ENCODE results near the gene SMOC1. TPM values are rescaled to one million over a fixed set of nuclear protein-coding genes. Genes with fewer than 3 reads are reported as not detected.

Gene SMOC1
- total RNA-seq, 1 experiment from 2014 or later, result 0.68 TPM

DNA sequence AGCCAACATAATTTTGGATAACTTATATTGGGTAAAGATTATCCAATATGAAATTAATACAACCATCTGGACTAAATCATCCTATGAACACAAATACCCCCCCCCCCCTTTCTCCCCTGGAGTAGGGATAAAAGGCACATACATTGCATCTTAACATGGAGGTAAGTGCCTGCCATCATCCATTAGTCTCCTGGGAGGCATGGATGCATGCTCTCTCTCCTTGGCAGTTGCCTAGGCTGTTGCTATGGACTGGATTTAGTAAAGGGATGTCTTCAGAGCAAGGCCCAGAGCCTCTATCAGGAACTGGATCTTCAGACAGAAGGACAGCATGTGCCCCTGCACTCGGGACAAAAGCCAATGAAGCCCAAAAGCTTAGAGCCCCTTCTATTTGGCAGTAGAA is 40.6 kb downstream of the SMOC1 start:
- Mint-ChIP-seq H3K4me1 (peaks cover 18 to 23% of the 10 kb centered on the region in 2 experiments), H3K4me3 (no peak overlapping the region), H3K36me3 (ENCODE audit: insufficient read depth in 1 of 3, low read depth in 3 of 3) (no peaks in the 10 kb centered on the region), H3K27ac (no peak overlapping the region), H3K27me3 (ENCODE audit: low read depth) (peaks cover 10% of the 10 kb centered on the region), H3K9me3 (no peaks in the 10 kb centered on the region)
- TF ChIP-seq, protein P1, sequence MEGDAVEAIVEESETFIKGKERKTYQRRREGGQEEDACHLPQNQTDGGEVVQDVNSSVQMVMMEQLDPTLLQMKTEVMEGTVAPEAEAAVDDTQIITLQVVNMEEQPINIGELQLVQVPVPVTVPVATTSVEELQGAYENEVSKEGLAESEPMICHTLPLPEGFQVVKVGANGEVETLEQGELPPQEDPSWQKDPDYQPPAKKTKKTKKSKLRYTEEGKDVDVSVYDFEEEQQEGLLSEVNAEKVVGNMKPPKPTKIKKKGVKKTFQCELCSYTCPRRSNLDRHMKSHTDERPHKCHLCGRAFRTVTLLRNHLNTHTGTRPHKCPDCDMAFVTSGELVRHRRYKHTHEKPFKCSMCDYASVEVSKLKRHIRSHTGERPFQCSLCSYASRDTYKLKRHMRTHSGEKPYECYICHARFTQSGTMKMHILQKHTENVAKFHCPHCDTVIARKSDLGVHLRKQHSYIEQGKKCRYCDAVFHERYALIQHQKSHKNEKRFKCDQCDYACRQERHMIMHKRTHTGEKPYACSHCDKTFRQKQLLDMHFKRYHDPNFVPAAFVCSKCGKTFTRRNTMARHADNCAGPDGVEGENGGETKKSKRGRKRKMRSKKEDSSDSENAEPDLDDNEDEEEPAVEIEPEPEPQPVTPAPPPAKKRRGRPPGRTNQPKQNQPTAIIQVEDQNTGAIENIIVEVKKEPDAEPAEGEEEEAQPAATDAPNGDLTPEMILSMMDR (conservative IDR thresholded peaks at IDR 0.05), result no peak
- Histone ChIP-seq H3K9me3 (ENCODE audit: control insufficient read depth, low read depth, low read length) (no peaks in the 10 kb centered on the region), H4K20me1 (ENCODE audit: control insufficient read depth, insufficient read depth, insufficient read length) (no peaks in the 10 kb centered on the region), H3K9ac (ENCODE audit: extremely low read depth, insufficient read length, low read length) (no peak overlapping the region), H3K14ac (ENCODE audit: insufficient read depth, low read length) (no peak overlapping the region), H4K91ac (ENCODE audit: insufficient read length, low read depth, low read length) (no peak overlapping the region), H3T11ph (ENCODE audit: low read length) (no peak overlapping the region), H4K5ac (ENCODE audit: insufficient read length, low read depth, low read length) (no peak overlapping the region), H2AK5ac (ENCODE audit: insufficient read length, low read length) (no peak overlapping the region), H3K79me2 (ENCODE audit: insufficient read depth, low read length) (no peaks in the 10 kb centered on the region), H2BK120ac (ENCODE audit: low read depth, low read length, poor library complexity, severe bottlenecking) (no peak overlapping the region), H2BK5ac (ENCODE audit: insufficient read length, low read length) (no peak overlapping the region), H3K23ac (ENCODE audit: insufficient read length, low read depth, low read length) (no peak overlapping the region), H3K56ac (ENCODE audit: insufficient read length, low read depth, low read length) (no peak overlapping the region), H3K4me2 (ENCODE audit: insufficient read depth, insufficient read length, low read length) (no peak overlapping the region), H3K27ac (ENCODE audit: insufficient read length, low read depth, low read length) (no peak overlapping the region), H3K18ac (ENCODE audit: insufficient read length, low read depth, low read length) (no peak overlapping the region), H3K4me1 (ENCODE audit: insufficient read depth, low read length) (no peaks in the 10 kb centered on the region), H2BK20ac (ENCODE audit: low read depth, low read length, poor library complexity, severe bottlenecking) (no peak overlapping the region), H2BK12ac (ENCODE audit: insufficient read length, low read depth, low read length) (no peak overlapping the region), H3K79me1 (ENCODE audit: insufficient read depth, low read depth, low read length, poor library complexity, severe bottlenecking) (no peaks in the 10 kb centered on the region), H4K8ac (replicated peaks; ENCODE audit: insufficient read length, low read depth, low read length) (no peak overlapping the region), H3K27me3 (ENCODE audit: insufficient read depth, low read length) (no peaks in the 10 kb centered on the region), H3K23me2 (ENCODE audit: insufficient read length, low read depth, low read length, poor library complexity, severe bottlenecking) (no peaks in the 10 kb centered on the region), H2AFZ (ENCODE audit: low read length) (no peak overlapping the region), H3K4ac (ENCODE audit: low read depth, low read length) (no peak overlapping the region), H2BK15ac (ENCODE audit: low read depth, low read length) (no peak overlapping the region)
- no CpG with 5 or more reads among the region's 1 CpG for WGBS (ENCODE audit: extremely low coverage, insufficient read length, low lambda C conversion rate)
- no peak for DNase-seq

All from H9 (cell line).